Gastrocnemius medialis (tissue), 4 donors: ENCODE data around the gene ACCSL.

Source experiments
- POLR2A ChIP-seq, 2 donors: fragments of 450-650 bp; IDR thresholded peaks; one replicate each; pipeline ENCODE4 v1.6.1; 2017; ENCODE audit warnings: antibody characterized with exemption in 2 of 2, mild to moderate bottlenecking in 2 of 2, moderate library complexity in 2 of 2
- TF ChIP-seq, protein P1 (sequence below), 5 experiments: fragments of 450-650 bp in 3 of 5; fragments of 200-600 bp in 2 of 5; sonication (generic) in 2 of 5; IDR thresholded peaks in 4 of 5; conservative IDR thresholded peaks in 1 of 5; 1 replicate in 4 of 5; 2 replicates in 1 of 5; pipeline ENCODE4 v1.5.1; 2016 to 2019; ENCODE audit warnings: antibody characterized with exemption in 5 of 5, mild to moderate bottlenecking in 3 of 5, moderate library complexity in 3 of 5

DNA sequence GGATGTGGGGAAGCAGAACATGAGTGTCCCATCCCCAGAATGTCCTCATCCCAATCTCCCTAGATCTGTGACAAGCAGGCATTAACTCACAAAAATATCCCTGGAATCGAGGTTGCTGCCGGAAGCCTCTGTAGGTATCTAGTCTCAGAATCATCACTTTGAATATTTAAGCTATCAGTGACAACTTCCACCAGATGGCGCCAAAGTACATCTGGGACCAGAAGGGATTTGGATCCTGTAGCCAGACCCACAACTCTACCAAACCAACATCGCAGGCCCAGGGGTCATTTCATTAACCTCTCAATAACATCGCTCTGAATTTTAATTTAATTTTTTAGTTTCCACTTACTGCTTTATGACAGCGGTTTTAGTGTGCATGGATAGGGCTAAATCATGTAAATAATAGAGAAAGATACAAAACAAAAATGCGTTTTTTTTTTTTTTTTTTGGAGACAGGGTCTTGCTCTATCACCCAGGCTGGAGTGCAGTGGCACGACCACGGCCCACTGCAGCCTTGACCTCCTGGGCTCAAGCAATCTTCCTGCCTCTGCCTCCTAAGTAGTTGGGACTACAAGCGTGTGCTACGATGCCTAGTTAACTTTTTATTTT, 46.6 kb downstream of the ACCSL start:
- TF ChIP-seq, protein P1, sequence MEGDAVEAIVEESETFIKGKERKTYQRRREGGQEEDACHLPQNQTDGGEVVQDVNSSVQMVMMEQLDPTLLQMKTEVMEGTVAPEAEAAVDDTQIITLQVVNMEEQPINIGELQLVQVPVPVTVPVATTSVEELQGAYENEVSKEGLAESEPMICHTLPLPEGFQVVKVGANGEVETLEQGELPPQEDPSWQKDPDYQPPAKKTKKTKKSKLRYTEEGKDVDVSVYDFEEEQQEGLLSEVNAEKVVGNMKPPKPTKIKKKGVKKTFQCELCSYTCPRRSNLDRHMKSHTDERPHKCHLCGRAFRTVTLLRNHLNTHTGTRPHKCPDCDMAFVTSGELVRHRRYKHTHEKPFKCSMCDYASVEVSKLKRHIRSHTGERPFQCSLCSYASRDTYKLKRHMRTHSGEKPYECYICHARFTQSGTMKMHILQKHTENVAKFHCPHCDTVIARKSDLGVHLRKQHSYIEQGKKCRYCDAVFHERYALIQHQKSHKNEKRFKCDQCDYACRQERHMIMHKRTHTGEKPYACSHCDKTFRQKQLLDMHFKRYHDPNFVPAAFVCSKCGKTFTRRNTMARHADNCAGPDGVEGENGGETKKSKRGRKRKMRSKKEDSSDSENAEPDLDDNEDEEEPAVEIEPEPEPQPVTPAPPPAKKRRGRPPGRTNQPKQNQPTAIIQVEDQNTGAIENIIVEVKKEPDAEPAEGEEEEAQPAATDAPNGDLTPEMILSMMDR (IDR thresholded peaks at IDR 0.05 in 4 of 5, conservative IDR thresholded peaks at IDR 0.05 in 1 of 5) = peak; percentile 68 to 88 (median 75)
- no peak for TF ChIP-seq POLR2A (IDR thresholded peaks at IDR 0.05)
